Measurements from ENCODE around the gene FUT7.
"Not testable (repeated sequence)": the region's sequence is repeated elsewhere in the genome, so short reads cannot be mapped to it uniquely, and the experiment has no call there.

FUT7 gene

DNA sequence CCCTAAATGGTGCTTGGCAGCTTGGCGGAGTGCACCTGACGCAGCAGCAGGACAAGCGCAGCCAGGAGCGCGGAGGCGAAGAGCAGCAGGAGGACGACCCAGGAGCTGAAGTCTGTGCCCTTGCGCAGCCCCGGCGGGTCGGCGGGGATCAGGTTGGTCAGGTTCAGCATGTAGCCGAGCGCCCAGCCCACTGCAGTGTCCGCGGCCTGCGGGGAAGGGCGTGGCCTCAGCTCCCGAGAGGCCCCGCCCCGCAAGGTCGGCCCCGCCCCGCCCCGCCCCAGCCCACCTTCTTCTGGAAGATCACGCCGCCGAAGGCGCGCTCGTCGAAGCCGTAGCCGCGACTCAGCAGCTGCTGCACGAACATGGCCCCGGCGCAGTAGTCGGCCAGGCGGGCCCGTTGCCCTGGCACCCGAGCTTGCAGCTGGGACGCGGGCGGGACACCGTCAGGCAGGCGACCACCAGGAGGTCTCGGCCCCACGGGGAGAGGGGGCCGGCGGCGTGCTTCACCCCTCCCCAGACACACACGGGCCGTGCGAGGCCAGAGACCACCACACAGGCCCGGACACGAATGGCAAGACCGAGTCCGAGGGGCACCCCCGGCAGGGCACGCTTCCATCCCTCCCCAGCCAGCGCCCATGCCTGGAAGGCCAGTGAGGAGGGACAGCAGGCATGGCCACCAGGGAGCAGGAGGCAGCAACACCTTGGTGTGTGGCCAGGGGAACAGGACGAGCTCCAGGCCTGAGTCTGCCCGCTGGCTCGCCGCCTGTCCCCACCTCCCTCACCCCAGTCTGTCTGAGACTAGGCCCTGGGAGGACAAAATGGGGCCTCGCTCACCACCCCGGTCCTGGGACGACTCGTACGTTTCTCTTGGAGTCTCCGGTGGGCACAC lies 17.0 kb upstream of the FUT7 start:
- no peak for DNase-seq

DNA sequence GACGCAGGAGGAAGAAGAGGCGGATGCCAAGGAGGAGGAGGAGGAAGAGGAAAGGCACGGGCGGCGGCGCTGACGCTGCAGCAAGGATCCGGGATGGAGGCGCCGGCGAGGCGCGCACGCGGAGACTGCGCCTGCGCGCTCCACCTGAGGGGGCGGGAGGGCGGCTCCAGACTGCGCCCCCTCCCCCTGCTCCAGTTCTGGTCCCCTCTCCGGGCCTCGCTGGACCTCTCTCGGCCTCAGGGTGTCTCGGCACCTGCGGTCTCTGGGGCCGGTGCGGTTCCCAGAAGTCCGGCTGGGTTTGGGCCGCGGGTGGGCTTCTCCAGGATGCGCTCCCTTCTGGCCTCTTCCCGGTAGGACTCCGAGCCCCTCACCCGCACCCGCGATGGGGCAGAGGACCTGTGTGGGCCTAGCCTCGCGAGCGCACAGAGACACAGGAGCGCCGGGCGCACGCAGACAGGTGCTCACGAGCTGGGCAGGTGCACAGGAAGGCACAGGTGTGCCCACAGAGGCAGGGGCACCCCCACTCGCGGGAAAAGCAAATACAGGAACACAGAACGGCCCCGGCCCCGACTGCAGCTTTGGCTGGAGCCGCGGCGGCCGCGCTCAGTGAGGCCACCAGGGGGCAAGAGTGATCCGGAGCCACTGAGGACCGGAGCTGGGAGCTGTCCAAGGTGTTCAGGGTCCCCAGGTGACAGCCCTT lies 14.3 kb upstream of the FUT7 start, which contains the start of gene NPDC1:
TSS of gene NPDC1 (minus strand) at position 90 of the 700 bp plus-strand sequence. CDS start 188 bp downstream, outside the sequence.
- peak; percentile 89 for DNase-seq

DNA sequence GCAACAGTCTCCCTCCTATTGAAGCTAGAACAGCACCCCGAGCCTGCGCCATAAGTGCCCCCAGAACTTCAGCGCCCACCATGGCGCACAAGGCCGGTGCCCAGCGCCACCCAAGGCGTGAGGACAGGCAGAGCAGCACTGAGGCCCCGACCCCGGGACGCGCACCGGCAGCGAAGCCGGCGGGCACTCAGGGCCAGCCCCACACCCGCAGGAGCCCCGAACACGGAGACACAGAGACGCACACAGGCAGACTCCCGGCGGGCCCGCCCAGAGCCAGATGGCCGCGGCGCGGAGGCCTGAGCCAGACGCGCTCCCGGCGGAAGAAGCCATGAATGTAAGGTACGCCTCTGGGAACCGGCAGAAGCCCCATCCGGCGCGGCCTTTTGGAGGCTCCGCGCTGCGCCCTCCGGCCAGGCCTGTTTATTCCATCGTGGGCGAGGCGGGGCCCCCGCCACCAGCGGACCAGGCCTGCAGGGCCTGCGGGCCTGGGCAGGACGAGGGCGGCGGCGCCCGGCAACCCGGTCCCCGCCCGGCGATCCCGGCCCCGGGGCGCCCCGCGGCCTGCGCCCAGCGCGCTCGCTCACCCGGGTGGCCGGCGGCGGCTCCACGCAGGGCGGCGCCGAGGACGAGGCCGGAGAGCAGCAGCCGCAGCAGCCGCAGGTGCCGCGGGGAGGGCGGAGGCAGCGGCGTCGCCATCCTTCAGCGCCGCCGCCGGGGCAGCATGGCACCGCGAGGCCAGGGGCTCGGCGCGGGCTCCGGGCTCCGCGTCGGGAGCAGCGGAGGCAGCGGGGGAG lies 13.6 kb upstream of the FUT7 start:
- peak; percentile 44 for DNase-seq

DNA sequence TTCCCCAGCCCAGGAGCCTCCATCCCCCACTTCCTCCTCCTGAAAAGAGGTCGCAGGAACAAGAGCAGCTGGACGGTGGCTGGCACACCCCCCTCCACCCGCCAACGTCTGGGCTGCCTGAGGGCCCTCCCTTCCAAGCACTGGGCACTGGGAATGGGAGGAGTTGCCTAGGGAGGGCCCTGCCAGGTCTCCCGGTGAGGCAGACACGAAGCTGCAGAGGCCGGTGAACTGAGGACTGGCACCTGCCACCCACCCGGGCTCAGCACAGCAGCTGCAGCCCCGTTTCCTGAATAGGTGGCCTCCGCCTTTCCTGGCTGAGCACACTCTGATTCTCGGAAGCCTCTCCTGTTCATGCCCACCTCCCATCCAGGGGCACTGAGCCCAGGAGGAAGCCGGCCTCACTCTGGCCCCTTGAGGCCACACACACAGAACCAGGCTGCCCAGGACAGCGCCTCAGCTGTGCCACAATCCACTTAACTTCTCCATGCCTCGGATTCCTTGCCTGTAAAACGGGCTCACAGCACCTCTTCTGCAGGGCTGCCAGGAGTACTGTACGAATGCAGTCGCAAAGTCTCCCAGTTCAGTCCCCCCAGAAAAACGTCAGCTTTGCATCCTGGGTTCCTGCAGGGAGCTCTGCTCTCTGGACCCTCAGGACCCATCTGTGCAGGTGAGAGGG lies 12.8 kb upstream of the FUT7 start:
- DNase-seq: no peak

DNA sequence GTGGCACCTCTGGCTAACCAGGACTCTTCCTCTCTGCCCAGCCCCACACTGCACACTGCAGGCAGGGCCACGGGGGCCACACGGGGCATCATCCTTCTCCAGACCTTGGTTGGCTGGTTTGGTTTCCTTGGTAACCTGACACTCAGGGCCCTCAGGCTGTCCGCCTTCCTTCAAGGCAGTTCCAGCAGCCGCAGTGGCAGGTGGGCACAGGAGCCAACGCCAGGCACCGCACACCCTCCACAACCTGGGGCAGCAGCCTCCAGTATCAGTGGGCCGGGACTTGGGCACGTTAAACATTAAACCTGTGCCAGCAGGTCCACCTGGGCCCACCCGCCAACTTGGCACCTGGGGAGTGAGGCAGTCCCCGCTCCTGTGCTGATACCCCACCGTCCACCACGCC lies 12.1 kb upstream of the FUT7 start:
- no peak for DNase-seq

DNA sequence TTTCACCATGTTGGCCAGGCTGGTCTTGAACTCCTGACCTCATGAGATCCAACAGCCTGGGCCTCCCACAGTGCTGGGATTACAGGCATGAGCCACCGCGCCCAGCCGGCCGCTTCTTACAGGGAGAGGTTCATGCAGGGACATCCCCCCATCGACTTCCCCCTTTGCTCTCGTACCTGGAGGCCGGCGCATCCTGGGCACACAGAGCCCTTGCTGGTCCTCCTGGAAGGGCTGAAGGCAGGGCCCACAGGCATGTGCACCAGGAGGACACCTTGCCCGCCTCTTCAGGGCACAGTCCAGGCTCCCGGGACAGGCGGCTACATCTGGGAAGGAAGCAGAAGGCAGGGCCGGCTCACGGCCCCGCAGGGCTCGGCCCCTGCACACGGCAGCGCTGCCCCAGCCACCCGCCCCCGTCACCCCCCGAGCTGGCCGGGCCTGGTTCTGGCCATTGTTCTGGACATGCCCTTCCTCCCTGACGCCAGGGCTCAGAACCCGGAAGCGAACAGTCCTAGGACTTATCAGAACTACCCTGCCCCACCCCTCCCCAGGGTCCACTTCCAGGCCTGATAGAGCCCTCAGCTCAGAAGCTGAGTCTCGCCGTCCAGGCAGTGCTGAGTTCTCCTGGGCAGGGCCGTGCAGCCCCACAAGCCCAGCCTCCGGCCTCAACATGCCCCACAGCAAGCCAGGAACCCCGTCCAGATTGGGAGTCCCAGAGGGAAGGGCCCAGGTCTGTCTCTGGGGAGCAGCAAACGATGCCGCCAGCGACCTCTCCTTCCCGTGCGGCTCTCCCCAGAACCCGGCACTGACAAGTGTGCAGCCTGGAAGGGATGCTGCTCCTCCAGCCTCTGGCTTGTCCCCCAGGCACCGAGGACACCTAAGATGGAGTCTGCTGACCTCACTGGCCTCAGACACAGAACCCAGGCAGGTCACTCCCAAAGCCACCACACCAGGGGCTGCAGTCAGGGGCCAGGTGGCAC lies 11.2 kb upstream of the FUT7 start:
- DNase-seq: no peak

DNA sequence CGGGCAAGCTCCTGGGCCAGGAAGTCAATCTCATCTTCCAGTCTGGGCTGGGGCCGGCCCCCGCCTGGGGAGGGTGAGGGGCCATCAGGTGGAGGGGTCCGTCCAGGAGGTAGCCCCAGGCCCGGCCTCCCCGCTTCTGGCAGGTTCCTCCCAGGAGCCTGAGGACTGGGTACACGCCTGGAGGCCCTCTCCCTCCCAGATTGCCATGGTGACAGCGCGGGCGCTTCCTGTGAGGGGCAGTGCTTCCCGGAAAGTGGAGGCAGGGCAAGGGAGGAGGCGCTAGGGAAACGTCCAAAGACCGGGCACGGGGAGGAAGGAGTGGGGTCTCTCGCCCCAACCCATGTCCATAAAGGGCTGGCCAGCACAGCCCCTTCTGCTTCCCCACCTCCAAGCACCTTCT lies 9.2 kb upstream of the FUT7 start:
- no peak for DNase-seq

DNA sequence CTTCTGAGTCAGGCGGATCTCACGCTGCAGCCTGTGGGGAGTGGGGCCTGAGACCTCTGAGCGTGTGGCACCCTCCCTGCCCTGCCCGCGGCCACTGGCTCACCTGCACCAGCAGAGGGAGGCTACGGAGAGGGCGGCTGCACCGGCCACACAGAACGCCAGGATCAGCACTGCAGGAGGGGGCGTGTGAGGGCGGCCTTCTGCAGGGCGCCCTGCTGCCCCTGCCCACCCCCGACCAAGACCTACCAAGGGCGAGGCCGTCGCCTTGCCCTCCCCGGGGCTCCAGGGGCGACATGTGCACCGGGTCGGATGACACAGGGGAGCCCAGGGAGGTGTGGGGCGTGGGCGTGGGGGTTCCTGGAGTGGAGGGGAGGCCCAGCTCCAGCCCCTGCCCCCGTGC lies 8.7 kb upstream of the FUT7 start:
- DNase-seq: no peak

DNA sequence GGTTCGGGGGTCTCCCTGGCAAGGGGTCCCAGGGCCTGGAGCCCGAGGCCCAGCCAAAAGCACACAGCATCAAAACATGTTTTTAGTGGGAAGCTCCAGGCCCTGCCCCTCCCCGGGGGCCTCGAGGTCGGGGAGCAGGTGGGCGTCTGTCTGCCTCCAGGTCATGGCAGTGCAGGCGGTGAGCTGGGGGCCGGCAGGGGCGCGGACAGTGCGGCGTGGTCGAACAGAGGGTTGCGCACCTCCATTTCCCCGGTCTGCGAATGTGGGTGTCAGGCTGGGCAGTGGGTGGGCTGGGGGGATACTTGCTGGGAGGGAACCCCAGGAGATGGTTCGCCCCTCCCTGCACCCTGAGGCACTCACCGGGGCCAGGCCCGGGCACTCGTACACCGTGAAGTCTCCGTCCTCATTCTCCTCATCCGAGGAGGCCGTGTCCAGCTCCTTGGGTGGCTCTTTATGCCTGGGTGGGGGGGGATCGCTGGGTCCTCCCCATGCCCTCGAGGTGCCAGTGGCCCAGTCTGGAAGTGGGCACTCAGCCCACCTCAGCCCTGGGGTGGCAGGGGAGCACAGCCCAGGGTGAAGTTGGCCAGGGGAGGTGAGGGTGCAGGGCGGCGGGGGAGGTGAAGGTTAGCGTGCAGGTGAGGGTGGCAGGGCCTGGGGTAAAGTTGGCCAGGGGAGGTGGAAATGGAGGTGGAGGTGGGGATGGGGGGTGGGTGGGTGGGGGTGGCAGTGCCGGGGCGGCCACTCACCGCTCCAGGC lies 7.9 kb upstream of the FUT7 start:
- DNase-seq: no peak

DNA sequence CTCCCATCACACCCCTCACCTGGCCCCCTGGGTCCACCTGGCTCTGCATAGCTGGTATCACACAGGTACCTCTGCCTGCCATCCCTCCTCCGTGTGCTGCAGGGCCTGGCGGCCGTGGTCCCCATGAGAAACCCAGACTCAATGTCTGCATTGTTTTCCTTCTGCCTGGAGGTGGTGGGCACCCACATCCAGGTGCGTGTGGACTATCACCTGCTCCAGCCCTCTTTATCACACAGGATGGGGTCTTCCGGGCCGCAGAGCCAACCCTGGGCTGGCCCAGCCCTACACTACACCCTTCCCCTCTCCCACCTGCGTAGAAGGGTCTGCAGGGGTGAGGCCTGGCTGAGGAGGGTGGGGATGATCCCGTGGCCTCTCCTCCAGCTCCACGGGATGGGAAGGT lies 7.0 kb upstream of the FUT7 start:
- no peak for DNase-seq

DNA sequence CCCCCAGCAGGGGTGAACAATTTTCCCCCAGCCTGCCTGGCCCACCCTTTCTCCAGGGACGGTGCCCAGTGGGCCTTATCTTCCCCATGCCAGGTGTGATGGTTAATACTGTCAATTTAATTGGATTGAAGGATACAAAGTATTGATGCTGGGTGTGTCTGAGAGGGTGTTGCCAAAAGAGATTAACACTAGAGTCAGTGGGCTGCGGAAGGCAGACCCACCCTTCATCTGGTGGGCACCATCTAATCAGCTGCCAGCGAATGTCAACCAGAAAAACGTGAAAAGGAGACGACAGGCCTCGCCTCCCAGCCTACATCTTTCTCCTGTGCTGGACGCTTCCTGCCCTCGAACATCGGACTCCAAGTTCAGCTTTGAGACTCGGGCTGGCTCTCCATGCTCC lies 5.6 kb upstream of the FUT7 start:
- no peak for DNase-seq

DNA sequence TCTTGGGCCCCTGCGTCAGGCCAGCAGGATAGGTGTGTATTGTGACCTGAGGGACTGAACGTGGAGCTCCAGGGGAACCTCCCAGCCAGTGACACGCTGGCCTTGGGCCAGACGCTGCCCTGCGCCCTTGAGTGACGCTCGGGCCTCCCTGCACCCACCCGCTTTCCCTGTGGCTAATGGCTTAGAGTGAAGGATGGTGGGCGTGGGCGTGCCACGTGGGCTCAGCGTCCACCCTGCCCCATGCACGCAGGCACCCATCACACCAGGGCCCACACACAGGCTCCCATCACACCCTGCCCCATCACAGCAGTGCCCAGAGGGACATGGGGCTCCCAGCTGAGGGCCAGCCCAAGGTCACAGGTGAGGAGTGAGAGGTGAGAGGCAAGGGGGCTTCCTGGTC lies 5.1 kb upstream of the FUT7 start:
- no peak for DNase-seq

DNA sequence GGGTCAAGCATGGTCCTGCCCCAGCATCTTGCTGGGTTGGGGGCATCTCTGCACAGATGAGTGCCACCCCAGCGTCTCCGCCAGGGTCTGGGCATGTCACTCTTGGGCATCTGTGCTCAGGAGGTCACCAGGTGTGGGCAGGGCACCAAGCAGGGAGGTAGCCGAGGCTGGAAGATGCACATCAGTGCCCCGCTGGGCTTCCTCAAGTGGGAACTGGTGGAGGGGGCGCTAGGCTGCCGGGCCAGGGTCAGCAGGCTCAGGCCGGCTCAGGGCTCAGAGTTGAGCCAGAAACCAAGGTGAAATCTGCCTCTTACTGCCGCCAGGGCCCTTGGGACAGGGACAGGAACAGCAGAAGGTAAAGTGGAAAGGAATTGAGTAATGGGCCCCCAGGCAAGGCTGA lies 4.0 kb upstream of the FUT7 start:
- DNase-seq: no peak

DNA sequence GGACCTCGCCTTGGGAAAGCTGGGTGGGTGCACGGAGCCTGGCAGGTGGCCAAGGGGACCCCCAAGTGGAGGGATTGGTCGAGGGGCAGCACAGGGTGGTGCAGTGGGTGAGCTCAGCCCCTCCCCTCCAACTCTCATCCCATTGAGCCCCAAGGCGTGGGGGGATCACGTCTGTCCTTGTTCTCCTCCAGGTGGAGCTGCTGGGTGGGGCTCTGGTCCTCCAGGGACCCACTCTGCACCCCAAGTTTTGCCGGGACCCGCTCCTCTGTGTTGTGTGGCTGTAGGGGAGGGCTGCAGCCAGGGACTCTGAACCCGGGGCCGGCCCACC lies 3.6 kb upstream of the FUT7 start:
- no peak for DNase-seq

DNA sequence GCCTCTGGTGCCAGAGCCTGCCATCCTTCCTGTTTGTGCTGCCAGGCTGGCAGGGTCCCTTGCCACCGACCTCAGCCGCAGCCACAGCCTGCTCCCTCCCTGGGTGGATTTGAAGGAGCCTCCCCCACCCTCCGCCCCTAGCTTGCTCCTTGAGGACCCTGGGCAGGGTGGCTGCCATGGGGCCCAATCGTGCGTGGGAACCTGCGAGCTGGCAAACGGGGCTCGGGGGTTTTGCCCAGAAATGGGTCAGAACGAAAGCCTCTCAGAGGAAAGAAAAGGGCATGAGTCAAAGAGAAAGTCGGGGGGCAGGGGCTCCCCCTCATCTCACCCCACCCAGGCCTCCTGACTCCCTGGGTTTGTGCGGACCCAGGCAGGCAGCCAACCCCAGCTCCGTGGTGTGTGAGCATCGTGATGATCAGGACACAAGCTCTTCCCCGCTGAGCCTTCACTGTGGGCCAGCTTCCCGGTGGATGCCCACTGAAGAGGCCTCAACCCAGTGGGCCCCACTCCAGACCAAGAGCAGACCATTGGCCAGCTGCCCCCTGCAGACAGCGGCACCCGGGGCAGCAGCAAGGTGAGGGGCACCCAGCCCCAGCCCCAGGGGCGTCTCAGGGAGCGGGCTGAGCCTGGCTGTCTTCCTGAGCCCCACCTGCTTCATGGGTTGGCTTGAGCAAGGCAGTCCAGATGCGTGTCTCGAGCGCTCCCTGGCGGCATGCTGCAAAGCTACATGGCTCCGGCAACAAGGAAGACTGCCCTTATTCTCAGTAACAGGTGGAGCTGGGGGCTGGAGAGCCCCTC lies 3.0 kb upstream of the FUT7 start:
- peak; percentile 92 for DNase-seq

DNA sequence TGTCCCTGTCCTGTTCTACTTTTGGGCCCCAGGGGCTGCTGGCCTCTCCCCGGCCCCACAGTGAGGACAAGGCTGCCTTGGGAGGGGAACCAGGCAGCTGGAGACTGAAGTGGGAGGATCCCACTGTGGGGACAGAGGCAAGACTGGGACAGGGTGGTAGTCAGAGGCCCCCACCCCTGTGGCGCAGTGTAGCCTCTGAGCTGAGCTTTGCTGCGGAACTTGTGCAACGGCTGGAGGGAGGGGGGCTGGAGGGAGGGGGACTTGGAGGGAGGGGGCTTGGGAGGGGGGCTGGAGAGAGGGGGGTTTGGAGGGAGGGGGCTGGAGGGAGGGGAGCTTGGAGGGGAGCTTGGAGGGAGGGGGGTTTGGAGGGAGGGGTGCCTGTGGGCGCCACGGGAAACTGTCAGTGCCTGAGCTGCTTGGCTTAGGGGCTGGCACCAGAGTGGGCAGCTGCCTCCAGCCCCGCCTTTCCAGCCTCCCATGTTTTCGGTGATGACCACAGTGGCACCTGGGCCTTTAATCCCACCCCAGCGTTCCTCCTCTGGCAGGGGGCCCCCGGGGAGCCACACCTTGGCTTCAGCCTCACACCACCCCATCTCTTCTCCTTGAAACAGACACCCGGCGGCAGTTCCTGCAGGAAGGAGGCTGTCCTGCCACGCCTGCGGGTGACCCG lies 2.3 kb upstream of the FUT7 start:
- DNase-seq: no peak

DNA sequence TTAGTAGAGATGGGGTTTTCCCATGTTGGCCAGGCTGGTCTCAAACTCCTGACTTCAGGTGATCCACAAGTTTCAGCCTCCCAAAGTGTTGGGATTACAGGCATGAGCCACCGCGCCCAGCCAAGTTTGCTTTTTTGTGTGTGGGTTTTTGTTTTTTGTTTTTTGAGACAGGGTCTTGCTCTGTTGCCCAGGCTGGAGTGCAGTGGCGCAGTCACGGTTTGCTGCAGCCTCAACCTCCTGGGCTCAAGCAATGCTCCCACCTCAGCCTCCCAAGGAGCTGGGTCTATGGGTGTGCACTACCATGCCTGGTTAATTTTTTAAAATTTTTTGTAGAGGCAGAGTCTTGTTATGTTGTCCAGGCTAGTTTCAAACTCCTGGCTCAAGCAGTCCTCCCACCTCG lies 1.6 kb upstream of the FUT7 start:
- not testable (repeated sequence) for DNase-seq

DNA sequence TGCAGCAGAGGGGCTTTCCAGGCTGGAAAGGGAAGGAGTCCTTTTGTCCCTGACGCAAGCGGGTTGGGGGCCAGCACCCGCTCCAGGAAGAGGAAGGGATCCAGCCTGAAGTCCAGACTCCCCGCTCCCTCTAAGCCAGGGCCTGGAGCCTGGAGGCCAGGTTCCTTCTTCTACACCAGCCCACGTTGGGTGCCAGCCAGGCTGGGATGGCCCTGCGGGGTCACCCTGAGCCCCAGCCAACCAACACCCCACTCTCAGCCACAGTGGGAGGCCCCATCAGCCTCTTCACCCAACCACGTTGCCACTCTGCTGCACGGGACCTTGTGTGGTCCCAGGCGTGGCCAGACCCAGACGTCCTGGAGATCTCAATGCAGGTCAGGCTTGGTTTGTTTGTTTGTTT lies 970 bp upstream of the FUT7 start:
- DNase-seq: no peak
